WTC11 (cell line): ENCODE results near the gene CBX5. TPM values are rescaled to one million over a fixed set of nuclear protein-coding genes. Genes with fewer than 3 reads are reported as not detected.
A peak's percentile ranks its signal among the peaks of the same experiment; 100 is the strongest.

Experiments used
- ATAC-seq: fragments of 200-7000 bp; cut with Tn5 transposase; 2 replicates; pipeline ENCODE4 v1.10.0; 2021; ENCODE audit warnings: mild to moderate bottlenecking, moderate library complexity
- CTCF ChIA-PET: fragments of 300-600 bp; sonication (Branson Sonifier 250); formaldehyde crosslinking; loops from one replicate; lab custom pipeline; 2021; ENCODE audit warnings: antibody characterized with exemption; lab: Charles Lee
- POLR2A ChIA-PET: fragments of 350-600 bp; sonication (Branson Sonifier 250); formaldehyde crosslinking; loops from one replicate; lab custom pipeline; 2021; ENCODE audit warnings: antibody characterized with exemption; lab: Charles Lee
- DNase-seq: peaks from one replicate; pipeline ENCODE4 v3.0.0; 2021; ENCODE audit warnings: low spot score
- H3K27ac Mint-ChIP-seq: 2 replicates; pipeline ENCODE4 v1.8.0; 2021; ENCODE audit warnings: mixed read lengths
- H3K27me3 Mint-ChIP-seq: 2 replicates; pipeline ENCODE4 v1.8.0; 2021; ENCODE audit warnings: low read depth, mild to moderate bottlenecking, moderate library complexity, mixed read lengths
- H3K36me3 Mint-ChIP-seq: 2 replicates; pipeline ENCODE4 v1.8.0; 2021; ENCODE audit warnings: mixed read lengths
- H3K4me1 Mint-ChIP-seq: 2 replicates; pipeline ENCODE4 v1.8.0; 2022; ENCODE audit warnings: mixed read lengths
- H3K4me3 Mint-ChIP-seq: 2 replicates; pipeline ENCODE4 v1.8.0; 2021; ENCODE audit warnings: mild to moderate bottlenecking, moderate library complexity, mixed read lengths
- H3K9me3 Mint-ChIP-seq: 2 replicates; pipeline ENCODE4 v1.8.0; 2021; ENCODE audit warnings: mixed read lengths
- FOXK1 ChIP-seq: sonication (generic); formaldehyde crosslinking; IDR thresholded peaks from 2 replicates; pipeline ENCODE4 v1.8.0; 2022; ENCODE audit warnings: mild to moderate bottlenecking, moderate library complexity, missing genetic modification reagents
- FOXP1 ChIP-seq: sonication (generic); formaldehyde crosslinking; IDR thresholded peaks from 2 replicates; pipeline ENCODE4 v1.8.0; 2022; ENCODE audit warnings: missing genetic modification reagents, mild to moderate bottlenecking, moderate library complexity, borderline replicate concordance
- GRHL2 ChIP-seq: fragments of 250-450 bp; sonication (Bioruptor Pico); IDR thresholded peaks from 2 replicates; pipeline ENCODE4 v1.8.0; 2022; ENCODE audit warnings: mild to moderate bottlenecking, moderate library complexity; ENCODE audit not compliant: insufficient replicate concordance, severe bottlenecking
- KAT7 ChIP-seq: sonication (generic); formaldehyde crosslinking; IDR thresholded peaks from 2 replicates; pipeline ENCODE4 v1.8.1; 2023; ENCODE audit warnings: missing genetic modification reagents, mild to moderate bottlenecking, borderline replicate concordance
- NR3C1 ChIP-seq: sonication (generic); formaldehyde crosslinking; conservative IDR thresholded peaks from 2 replicates; pipeline ENCODE4 v1.8.1; 2023; ENCODE audit warnings: low read depth, mild to moderate bottlenecking, missing genetic modification reagents
- RELA ChIP-seq: sonication (generic); formaldehyde crosslinking; IDR thresholded peaks from 2 replicates; pipeline ENCODE4 v1.8.1; 2022; ENCODE audit warnings: missing genetic modification reagents, mild to moderate bottlenecking, borderline replicate concordance
- SMAD4 ChIP-seq: sonication (generic); formaldehyde crosslinking; IDR thresholded peaks from 2 replicates; pipeline ENCODE4 v1.8.0; 2022; ENCODE audit warnings: mild to moderate bottlenecking, missing genetic modification reagents
- SOX15 ChIP-seq: fragments of 250-450 bp; sonication (Bioruptor Pico); IDR thresholded peaks from 2 replicates; pipeline ENCODE4 v1.9.0; 2021; ENCODE audit warnings: mild to moderate bottlenecking
- SP1 ChIP-seq: sonication (generic); formaldehyde crosslinking; conservative IDR thresholded peaks from 2 replicates; pipeline ENCODE4 v1.8.1; 2022; ENCODE audit warnings: missing genetic modification reagents
- TCF7 ChIP-seq: sonication (generic); formaldehyde crosslinking; IDR thresholded peaks from 2 replicates; pipeline ENCODE4 v1.8.0; 2022; ENCODE audit warnings: mild to moderate bottlenecking, low read depth, missing genetic modification reagents, moderate library complexity
- TEAD1 ChIP-seq: sonication (generic); formaldehyde crosslinking; IDR thresholded peaks from 2 replicates; pipeline ENCODE4 v1.8.0; 2022; ENCODE audit warnings: mild to moderate bottlenecking, missing genetic modification reagents
- ZNF138 ChIP-seq: sonication (generic); formaldehyde crosslinking; conservative IDR thresholded peaks from 2 replicates; pipeline ENCODE4 v1.8.1; 2022; ENCODE audit warnings: mild to moderate bottlenecking, moderate library complexity, missing genetic modification reagents
- ZNF263 ChIP-seq: sonication (generic); formaldehyde crosslinking; IDR thresholded peaks from 2 replicates; pipeline ENCODE4 v1.8.1; 2022; ENCODE audit warnings: low read depth, mild to moderate bottlenecking, moderate library complexity, missing genetic modification reagents
- ZNF396 ChIP-seq: fragments of 250-450 bp; sonication (Bioruptor Pico); IDR thresholded peaks from 2 replicates; pipeline ENCODE4 v1.8.0; 2021; ENCODE audit warnings: mild to moderate bottlenecking, moderate library complexity, borderline replicate concordance
- total RNA-seq: library from RNA; stranded (reverse); gene quantifications from 3 replicates; pipeline ENCODE4 v1.2.3, GENCODE V29; 2021
- TF ChIP-seq, protein P1 (sequence below): fragments of 250-450 bp; sonication (Bioruptor Pico); IDR thresholded peaks from 2 replicates; pipeline ENCODE4 v1.9.0; 2021; ENCODE audit warnings: mild to moderate bottlenecking
- TF ChIP-seq, protein P2 (sequence below): sonication (generic); formaldehyde crosslinking; conservative IDR thresholded peaks from 2 replicates; pipeline ENCODE4 v1.8.1; 2022; ENCODE audit warnings: mild to moderate bottlenecking, missing genetic modification reagents
- TF ChIP-seq, protein P3 (sequence below): sonication (generic); formaldehyde crosslinking; IDR thresholded peaks from 2 replicates; pipeline ENCODE4 v1.8.0; 2023; ENCODE audit warnings: missing genetic modification reagents, mild to moderate bottlenecking, borderline replicate concordance
- TF ChIP-seq, protein P4 (sequence below): sonication (generic); formaldehyde crosslinking; IDR thresholded peaks from 2 replicates; pipeline ENCODE4 v1.8.0; 2022; ENCODE audit warnings: mild to moderate bottlenecking, missing genetic modification reagents
- TF ChIP-seq, protein P5 (sequence below): sonication (generic); formaldehyde crosslinking; IDR thresholded peaks from 2 replicates; pipeline ENCODE4 v1.8.0; 2022; ENCODE audit warnings: missing genetic modification reagents
- TF ChIP-seq, protein P6 (sequence below): sonication (generic); formaldehyde crosslinking; IDR thresholded peaks from 2 replicates; pipeline ENCODE4 v1.8.1; 2022; ENCODE audit warnings: mild to moderate bottlenecking, moderate library complexity, missing genetic modification reagents

The CBX5 gene
- total RNA-seq, 1 experiment from 2014 or later = 182 TPM

DNA sequence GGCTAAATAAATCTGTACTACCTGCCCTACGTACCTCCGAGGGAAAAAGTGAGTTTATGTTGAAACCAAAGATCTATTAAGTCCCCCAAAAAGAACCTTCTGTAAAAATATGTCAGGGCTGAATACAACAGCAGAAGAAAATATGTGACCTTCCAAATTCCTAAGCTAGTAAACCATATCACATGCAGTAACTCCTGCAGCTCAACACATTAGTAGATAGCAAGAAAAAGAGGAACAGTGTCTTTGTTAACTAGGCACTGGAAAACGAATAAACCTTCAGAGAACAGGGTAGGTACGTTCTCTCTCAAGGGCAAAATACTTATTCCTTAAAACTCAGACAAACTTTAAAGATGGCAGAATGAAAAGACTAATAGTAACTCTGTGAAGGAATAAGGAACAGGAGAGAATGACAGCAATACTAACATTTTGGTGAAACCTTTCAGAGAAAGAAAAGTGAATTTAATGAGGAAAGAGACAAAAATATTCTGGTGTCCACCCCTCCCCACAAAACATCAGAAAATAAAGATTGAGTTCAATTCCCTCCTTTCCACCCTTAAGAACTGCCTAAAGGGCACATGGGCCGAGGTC is 18.0 kb downstream of the CBX5 start:
- Mint-ChIP-seq H3K27ac (peak overlapping the region; percentile 94), H3K9me3 (no peaks in the 10 kb centered on the region), H3K36me3 (peaks cover 9% of the 10 kb centered on the region), H3K27me3 (no peaks in the 10 kb centered on the region), H3K4me3 (no peak overlapping the region; the same call in 1 of the 2 replicates), H3K4me1 (peaks cover 74% of the 10 kb centered on the region)
- ATAC-seq = no peak
- no peak for DNase-seq
- ChIA-PET CTCF (interaction anchor here (1.0 to 2.8 kb wide), 5 partner anchors 8 to 63 kb away, joined by 3 to 19 read pairs (median 7); partner anchors contain the start of gene COPZ1), POLR2A (interaction anchor here (1.2 to 6.0 kb wide), 2 partner anchors 10 to 18 kb away, joined by 3 to 105 read pairs; partner anchors contain the start of genes CBX5 and HNRNPA1)
- TF ChIP-seq TCF7 (CRISPR knock-in tag) (no peak), ZNF138 (CRISPR knock-in tag) (no peak), FOXP1 (CRISPR knock-in tag) (no peak), SOX15 (no peak), NR3C1 (no peak), FOXK1 (CRISPR knock-in tag) (no peak), ZNF263 (no peak), ZNF396 (no peak), RELA (CRISPR knock-in tag) (no peak), SP1 (CRISPR knock-in tag) (no peak)
- TF ChIP-seq, protein P1, sequence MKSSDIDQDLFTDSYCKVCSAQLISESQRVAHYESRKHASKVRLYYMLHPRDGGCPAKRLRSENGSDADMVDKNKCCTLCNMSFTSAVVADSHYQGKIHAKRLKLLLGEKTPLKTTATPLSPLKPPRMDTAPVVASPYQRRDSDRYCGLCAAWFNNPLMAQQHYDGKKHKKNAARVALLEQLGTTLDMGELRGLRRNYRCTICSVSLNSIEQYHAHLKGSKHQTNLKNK = no peak
- TF ChIP-seq, protein P2, sequence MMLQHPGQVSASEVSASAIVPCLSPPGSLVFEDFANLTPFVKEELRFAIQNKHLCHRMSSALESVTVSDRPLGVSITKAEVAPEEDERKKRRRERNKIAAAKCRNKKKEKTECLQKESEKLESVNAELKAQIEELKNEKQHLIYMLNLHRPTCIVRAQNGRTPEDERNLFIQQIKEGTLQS (CRISPR knock-in tag) = no peak

DNA sequence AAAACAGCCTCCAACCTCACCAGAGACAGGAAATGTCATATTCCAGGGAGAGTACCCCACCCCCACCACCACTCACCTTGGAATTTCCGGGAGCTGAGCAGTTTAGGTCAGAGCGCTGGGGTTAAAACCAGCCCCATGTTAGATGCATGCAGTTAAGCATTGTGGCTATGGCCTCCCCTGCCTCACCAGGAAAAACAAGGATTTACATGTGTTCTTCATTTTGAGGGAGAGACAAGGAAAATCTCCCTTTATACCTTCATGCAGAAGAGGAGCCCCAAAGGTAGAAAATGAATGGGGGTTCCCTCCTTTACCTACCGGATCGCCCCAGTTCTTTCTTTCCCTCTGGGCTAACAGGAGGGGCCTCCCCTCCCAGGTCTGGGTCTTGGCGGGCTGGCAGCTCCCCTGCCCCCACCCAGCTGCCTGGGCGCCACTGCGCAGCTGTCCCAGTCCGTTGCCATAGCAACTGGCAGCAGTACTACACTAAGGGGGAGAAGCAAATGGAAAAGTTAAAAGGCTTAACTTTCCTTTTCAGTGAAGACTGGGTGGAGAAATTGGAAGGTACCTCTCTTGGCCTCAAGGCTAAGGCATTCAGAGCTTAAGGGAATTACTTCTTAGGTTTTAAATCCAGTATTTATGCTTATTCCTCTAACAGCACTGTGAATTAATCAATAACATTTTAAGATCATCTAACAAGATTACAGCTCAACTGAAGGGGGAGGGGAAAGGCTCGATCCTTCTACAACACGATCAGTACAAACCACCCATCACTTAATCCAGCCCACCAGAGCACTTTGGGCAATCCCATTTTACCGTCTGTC is 20.5 kb downstream of the CBX5 start:
- DNase-seq (peak; percentile 91), ATAC-seq (peak; percentile 94)
- ChIA-PET POLR2A (interaction anchor here (0.5 to 6.0 kb wide), 14 partner anchors 9 to 447 kb away, joined by 3 to 105 read pairs (median 6); partner anchors contain the start of genes CBX5, COPZ1, HNRNPA1 and ITGA5), CTCF (interaction anchor here (0.5 to 3.2 kb wide), 12 partner anchors 8 to 456 kb away, joined by 3 to 25 read pairs (median 6); partner anchors contain the start of genes CBX5, COPZ1 and HNRNPA1)
- Mint-ChIP-seq H3K4me1 (peaks cover 63% of the 10 kb centered on the region), H3K4me3 (peak overlapping the region; percentile 66), H3K36me3 (peaks cover 29% of the 10 kb centered on the region), H3K27ac (peak overlapping the region; percentile 99), H3K27me3 (no peaks in the 10 kb centered on the region), H3K9me3 (no peaks in the 10 kb centered on the region)
- TF ChIP-seq SMAD4 (CRISPR knock-in tag) = no peak
- no peak for TF ChIP-seq SOX15
- TF ChIP-seq, protein P3, sequence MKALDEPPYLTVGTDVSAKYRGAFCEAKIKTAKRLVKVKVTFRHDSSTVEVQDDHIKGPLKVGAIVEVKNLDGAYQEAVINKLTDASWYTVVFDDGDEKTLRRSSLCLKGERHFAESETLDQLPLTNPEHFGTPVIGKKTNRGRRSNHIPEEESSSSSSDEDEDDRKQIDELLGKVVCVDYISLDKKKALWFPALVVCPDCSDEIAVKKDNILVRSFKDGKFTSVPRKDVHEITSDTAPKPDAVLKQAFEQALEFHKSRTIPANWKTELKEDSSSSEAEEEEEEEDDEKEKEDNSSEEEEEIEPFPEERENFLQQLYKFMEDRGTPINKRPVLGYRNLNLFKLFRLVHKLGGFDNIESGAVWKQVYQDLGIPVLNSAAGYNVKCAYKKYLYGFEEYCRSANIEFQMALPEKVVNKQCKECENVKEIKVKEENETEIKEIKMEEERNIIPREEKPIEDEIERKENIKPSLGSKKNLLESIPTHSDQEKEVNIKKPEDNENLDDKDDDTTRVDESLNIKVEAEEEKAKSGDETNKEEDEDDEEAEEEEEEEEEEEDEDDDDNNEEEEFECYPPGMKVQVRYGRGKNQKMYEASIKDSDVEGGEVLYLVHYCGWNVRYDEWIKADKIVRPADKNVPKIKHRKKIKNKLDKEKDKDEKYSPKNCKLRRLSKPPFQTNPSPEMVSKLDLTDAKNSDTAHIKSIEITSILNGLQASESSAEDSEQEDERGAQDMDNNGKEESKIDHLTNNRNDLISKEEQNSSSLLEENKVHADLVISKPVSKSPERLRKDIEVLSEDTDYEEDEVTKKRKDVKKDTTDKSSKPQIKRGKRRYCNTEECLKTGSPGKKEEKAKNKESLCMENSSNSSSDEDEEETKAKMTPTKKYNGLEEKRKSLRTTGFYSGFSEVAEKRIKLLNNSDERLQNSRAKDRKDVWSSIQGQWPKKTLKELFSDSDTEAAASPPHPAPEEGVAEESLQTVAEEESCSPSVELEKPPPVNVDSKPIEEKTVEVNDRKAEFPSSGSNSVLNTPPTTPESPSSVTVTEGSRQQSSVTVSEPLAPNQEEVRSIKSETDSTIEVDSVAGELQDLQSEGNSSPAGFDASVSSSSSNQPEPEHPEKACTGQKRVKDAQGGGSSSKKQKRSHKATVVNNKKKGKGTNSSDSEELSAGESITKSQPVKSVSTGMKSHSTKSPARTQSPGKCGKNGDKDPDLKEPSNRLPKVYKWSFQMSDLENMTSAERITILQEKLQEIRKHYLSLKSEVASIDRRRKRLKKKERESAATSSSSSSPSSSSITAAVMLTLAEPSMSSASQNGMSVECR (CRISPR knock-in tag) = no peak; the same call in 1 of the 2 replicates
- TF ChIP-seq SP1 (CRISPR knock-in tag) = peak; percentile 25; the same call in 1 of the 2 replicates
- TF ChIP-seq, protein P4, sequence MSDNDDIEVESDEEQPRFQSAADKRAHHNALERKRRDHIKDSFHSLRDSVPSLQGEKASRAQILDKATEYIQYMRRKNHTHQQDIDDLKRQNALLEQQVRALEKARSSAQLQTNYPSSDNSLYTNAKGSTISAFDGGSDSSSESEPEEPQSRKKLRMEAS (CRISPR knock-in tag) = peak; percentile 49; the same call in 1 of the 2 replicates
- peak; percentile 79; the same call in 1 of the 2 replicates for TF ChIP-seq TEAD1
- no peak for TF ChIP-seq KAT7
- TF ChIP-seq, protein P5, sequence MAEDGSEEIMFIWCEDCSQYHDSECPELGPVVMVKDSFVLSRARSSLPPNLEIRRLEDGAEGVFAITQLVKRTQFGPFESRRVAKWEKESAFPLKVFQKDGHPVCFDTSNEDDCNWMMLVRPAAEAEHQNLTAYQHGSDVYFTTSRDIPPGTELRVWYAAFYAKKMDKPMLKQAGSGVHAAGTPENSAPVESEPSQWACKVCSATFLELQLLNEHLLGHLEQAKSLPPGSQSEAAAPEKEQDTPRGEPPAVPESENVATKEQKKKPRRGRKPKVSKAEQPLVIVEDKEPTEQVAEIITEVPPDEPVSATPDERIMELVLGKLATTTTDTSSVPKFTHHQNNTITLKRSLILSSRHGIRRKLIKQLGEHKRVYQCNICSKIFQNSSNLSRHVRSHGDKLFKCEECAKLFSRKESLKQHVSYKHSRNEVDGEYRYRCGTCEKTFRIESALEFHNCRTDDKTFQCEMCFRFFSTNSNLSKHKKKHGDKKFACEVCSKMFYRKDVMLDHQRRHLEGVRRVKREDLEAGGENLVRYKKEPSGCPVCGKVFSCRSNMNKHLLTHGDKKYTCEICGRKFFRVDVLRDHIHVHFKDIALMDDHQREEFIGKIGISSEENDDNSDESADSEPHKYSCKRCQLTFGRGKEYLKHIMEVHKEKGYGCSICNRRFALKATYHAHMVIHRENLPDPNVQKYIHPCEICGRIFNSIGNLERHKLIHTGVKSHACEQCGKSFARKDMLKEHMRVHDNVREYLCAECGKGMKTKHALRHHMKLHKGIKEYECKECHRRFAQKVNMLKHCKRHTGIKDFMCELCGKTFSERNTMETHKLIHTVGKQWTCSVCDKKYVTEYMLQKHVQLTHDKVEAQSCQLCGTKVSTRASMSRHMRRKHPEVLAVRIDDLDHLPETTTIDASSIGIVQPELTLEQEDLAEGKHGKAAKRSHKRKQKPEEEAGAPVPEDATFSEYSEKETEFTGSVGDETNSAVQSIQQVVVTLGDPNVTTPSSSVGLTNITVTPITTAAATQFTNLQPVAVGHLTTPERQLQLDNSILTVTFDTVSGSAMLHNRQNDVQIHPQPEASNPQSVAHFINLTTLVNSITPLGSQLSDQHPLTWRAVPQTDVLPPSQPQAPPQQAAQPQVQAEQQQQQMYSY (CRISPR knock-in tag) = no peak
- TF ChIP-seq, protein P6, sequence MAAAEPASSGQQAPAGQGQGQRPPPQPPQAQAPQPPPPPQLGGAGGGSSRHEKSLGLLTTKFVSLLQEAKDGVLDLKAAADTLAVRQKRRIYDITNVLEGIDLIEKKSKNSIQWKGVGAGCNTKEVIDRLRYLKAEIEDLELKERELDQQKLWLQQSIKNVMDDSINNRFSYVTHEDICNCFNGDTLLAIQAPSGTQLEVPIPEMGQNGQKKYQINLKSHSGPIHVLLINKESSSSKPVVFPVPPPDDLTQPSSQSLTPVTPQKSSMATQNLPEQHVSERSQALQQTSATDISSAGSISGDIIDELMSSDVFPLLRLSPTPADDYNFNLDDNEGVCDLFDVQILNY (CRISPR knock-in tag) = peak; percentile 79
- no peak for TF ChIP-seq GRHL2 (CRISPR knock-in tag)
